IMR-90 (cell line): ENCODE data around the gene SRPK2. TPM values are rescaled to one million over a fixed set of nuclear protein-coding genes. Genes with fewer than 3 reads are reported as not detected.

Experiments
- ATAC-seq: fragments of 200-7000 bp; cut with Tn5 transposase; 2 replicates; pipeline ENCODE4 v1.9.1; 2020; ENCODE audit warnings: low read depth, mild to moderate bottlenecking, moderate library complexity
- BruUV-seq: library from RNA; stranded (reverse); fragments of 400-500 nt; replicated peaks from 2 replicates; lab custom pipeline; 2021; lab: Mats Ljungman, UMichigan
- CTCF ChIA-PET: fragments of 300-600 bp; formaldehyde crosslinking; extraction: SDS; loops from one replicate; lab custom pipeline; 2021; ENCODE audit warnings: antibody characterized with exemption; lab: Yijun Ruan, JAX
- POLR2A ChIA-PET: fragments of 300-600 bp; sonication (Branson Sonifier 250); formaldehyde crosslinking; loops from one replicate; lab custom pipeline; 2022; ENCODE audit warnings: antibody characterized with exemption; ENCODE audit not compliant: unreplicated experiment; lab: Charles Lee
- DNase-seq: peaks from one replicate; pipeline ENCODE4 v3.0.0; 2013
- H2AFZ ChIP-seq: replicated peaks from 2 replicates; pipeline ENCODE3; 2013; ENCODE audit warnings: low read length, mild to moderate bottlenecking; ENCODE audit not compliant: poor library complexity
- H2AK5ac ChIP-seq: 2 replicates; pipeline ENCODE4 v1.6.1; 2013; ENCODE audit warnings: low read depth, low read length, inconsistent platforms
- H2AK9ac ChIP-seq: replicated peaks from 2 replicates; pipeline ENCODE3; 2013; ENCODE audit warnings: mild to moderate bottlenecking, low read depth, low read length, moderate library complexity; ENCODE audit not compliant: poor library complexity
- H2BK120ac ChIP-seq: 2 replicates; pipeline ENCODE4 v1.6.1; 2013; ENCODE audit warnings: low read depth, low read length, inconsistent platforms
- H2BK15ac ChIP-seq: 3 replicates; pipeline ENCODE4 v1.6.1; 2013; ENCODE audit warnings: low read depth, low read length, inconsistent platforms
- H2BK20ac ChIP-seq: 2 replicates; pipeline ENCODE4 v1.6.1; 2013; ENCODE audit warnings: low read depth, mild to moderate bottlenecking, inconsistent platforms, low read length, moderate library complexity
- H2BK5ac ChIP-seq: 2 replicates; pipeline ENCODE4 v1.6.1; 2013; ENCODE audit warnings: mild to moderate bottlenecking, low read depth, low read length, inconsistent platforms; ENCODE audit not compliant: poor library complexity, severe bottlenecking
- H3K14ac ChIP-seq: replicated peaks from 2 replicates; pipeline ENCODE4 v1.6.1; 2013; ENCODE audit warnings: low read depth, low read length, inconsistent platforms
- H3K18ac ChIP-seq: 2 replicates; pipeline ENCODE4 v1.6.1; 2013; ENCODE audit warnings: low read depth, low read length, control low read depth
- H3K23ac ChIP-seq: 2 replicates; pipeline ENCODE4 v1.6.1; 2013; ENCODE audit warnings: low read depth, low read length, inconsistent platforms
- H3K27ac ChIP-seq: 2 replicates; pipeline ENCODE4 v1.5.1; 2013; ENCODE audit warnings: mild to moderate bottlenecking, control low read depth, low read length; ENCODE audit not compliant: insufficient read depth
- H3K27me3 ChIP-seq: 2 replicates; pipeline ENCODE4 v1.6.1; 2013; ENCODE audit warnings: low read length; ENCODE audit not compliant: control insufficient read depth, insufficient read depth
- H3K36me3 ChIP-seq: 2 replicates; pipeline ENCODE4 v1.6.1; 2013; ENCODE audit warnings: low read length, mixed read lengths; ENCODE audit not compliant: control insufficient read depth, insufficient read depth
- H3K4ac ChIP-seq: 2 replicates; pipeline ENCODE4 v1.6.1; 2013; ENCODE audit warnings: low read depth, low read length, inconsistent platforms
- H3K4me1 ChIP-seq: 2 replicates; pipeline ENCODE4 v1.6.1; 2013; ENCODE audit warnings: low read length, mixed read lengths; ENCODE audit not compliant: control insufficient read depth, insufficient read depth
- H3K4me2 ChIP-seq: 2 replicates; pipeline ENCODE4 v1.6.1; 2013; ENCODE audit warnings: low read depth, mild to moderate bottlenecking, control low read depth, low read length, moderate library complexity
- H3K4me3 ChIP-seq: 2 replicates; pipeline ENCODE4 v1.5.1; 2013; ENCODE audit warnings: low read depth, mild to moderate bottlenecking, control low read depth, low read length, moderate library complexity; ENCODE audit not compliant: insufficient read depth
- H3K56ac ChIP-seq: 2 replicates; pipeline ENCODE4 v1.6.1; 2013; ENCODE audit warnings: low read length, inconsistent platforms; ENCODE audit not compliant: insufficient read depth; ENCODE audit errors: extremely low read depth
- H3K79me1 ChIP-seq, 2 experiments: 2 replicates each; pipeline ENCODE4 v1.6.1; 2013; ENCODE audit warnings: low read length in 2 of 2, inconsistent platforms in 1 of 2, low read depth in 1 of 2
- H3K9ac ChIP-seq: 2 replicates; pipeline ENCODE4 v1.6.1; 2013; ENCODE audit warnings: low read depth, low read length, control low read depth
- H3K9me1 ChIP-seq: 2 replicates; pipeline ENCODE4 v1.6.1; 2013; ENCODE audit warnings: low read length, inconsistent platforms; ENCODE audit not compliant: insufficient read depth
- H3K9me3 ChIP-seq: 2 replicates; pipeline ENCODE4 v1.6.1; 2013; ENCODE audit warnings: low read length; ENCODE audit not compliant: control insufficient read depth, insufficient read depth
- H4K20me1 ChIP-seq: 2 replicates; pipeline ENCODE4 v1.6.1; 2013; ENCODE audit warnings: low read length, inconsistent platforms; ENCODE audit not compliant: insufficient read depth
- H4K5ac ChIP-seq: 2 replicates; pipeline ENCODE4 v1.6.1; 2013; ENCODE audit warnings: mild to moderate bottlenecking, low read depth, low read length, control low read depth
- H4K8ac ChIP-seq, 2 experiments: 2 replicates each; pipeline ENCODE4 v1.6.1; 2013; ENCODE audit warnings: low read depth in 2 of 2, low read length in 2 of 2, control low read depth in 1 of 2, inconsistent platforms in 1 of 2
- H4K91ac ChIP-seq: 2 replicates; pipeline ENCODE4 v1.6.1; 2013; ENCODE audit warnings: low read depth, low read length, inconsistent platforms; ENCODE audit not compliant: insufficient read depth
- BHLHE40 ChIP-seq: fragments of 150-350 bp; IDR thresholded peaks from 2 replicates; pipeline ENCODE4 v1.6.1; 2016; ENCODE audit warnings: mild to moderate bottlenecking, low read depth, low read length
- CEBPB ChIP-seq: IDR thresholded peaks from 2 replicates; pipeline ENCODE4 v1.6.1; 2012; ENCODE audit warnings: low read depth, low read length, improper control_type of control experiment
- CHD1 ChIP-seq: IDR thresholded peaks from 2 replicates; pipeline ENCODE4 v1.6.1; 2012; ENCODE audit warnings: low read depth, low read length, improper control_type of control experiment
- FOS ChIP-seq: fragments of 150-350 bp; IDR thresholded peaks from 2 replicates; pipeline ENCODE4 v1.6.1; 2016; ENCODE audit warnings: low read depth, low read length
- MAFK ChIP-seq: IDR thresholded peaks from 2 replicates; pipeline ENCODE4 v1.6.1; 2012; ENCODE audit warnings: low read depth, low read length, improper control_type of control experiment
- MAZ ChIP-seq: IDR thresholded peaks from 2 replicates; pipeline ENCODE4 v1.6.1; 2012; ENCODE audit warnings: low read depth, mild to moderate bottlenecking, low read length, improper control_type of control experiment, moderate library complexity, borderline replicate concordance
- NFE2L2 ChIP-seq: fragments of 150-350 bp; IDR thresholded peaks from 2 replicates; pipeline ENCODE4 v1.6.1; 2016; ENCODE audit warnings: low read depth, mild to moderate bottlenecking, low read length
- POLR2A ChIP-seq: IDR thresholded peaks from 2 replicates; pipeline ENCODE4 v1.6.1; 2012; ENCODE audit warnings: mild to moderate bottlenecking, low read depth, low read length
- RAD21 ChIP-seq: IDR thresholded peaks from 2 replicates; pipeline ENCODE4 v1.6.1; 2012; ENCODE audit warnings: low read length, improper control_type of control experiment
- RCOR1 ChIP-seq: IDR thresholded peaks from 2 replicates; pipeline ENCODE4 v1.6.1; 2012; ENCODE audit warnings: mild to moderate bottlenecking, low read length, improper control_type of control experiment; ENCODE audit not compliant: insufficient replicate concordance
- RFX5 ChIP-seq: IDR thresholded peaks from 2 replicates; pipeline ENCODE4 v1.8.0; 2012; ENCODE audit warnings: low read depth, mild to moderate bottlenecking, low read length, moderate library complexity
- SMC3 ChIP-seq: fragments of 150-350 bp; IDR thresholded peaks from 2 replicates; pipeline ENCODE4 v1.6.1; 2016; ENCODE audit warnings: low read depth, mild to moderate bottlenecking, antibody characterized with exemption, low read length, moderate library complexity
- USF2 ChIP-seq: fragments of 150-350 bp; IDR thresholded peaks from 2 replicates; pipeline ENCODE4 v1.6.1; 2017; ENCODE audit warnings: mild to moderate bottlenecking, antibody characterized with exemption, low read length, low read depth
- WGBS, 2 experiments: methylation state at CpG; one replicate each; pipeline versions ENCODE4 v1.1.5 to v1.1.7; 2013; ENCODE audit warnings: missing lambda C conversion rate in 2 of 2; ENCODE audit not compliant: insufficient read length in 1 of 2; ENCODE audit errors: extremely low coverage in 2 of 2; 5-methylcytosine and 5-hydroxymethylcytosine counted together
- dilution Hi-C: fragments of 300-500 bp; cut with HindIII; formaldehyde crosslinking; loops from one replicate; pipeline ENCODE4 v1.14.3; 2018; ENCODE audit warnings: low sequenced_read_pairs; ENCODE audit not compliant: unreplicated experiment
- in situ Hi-C: fragments of 300-500 bp; cut with MboI; formaldehyde crosslinking; loops from 3 replicates; pipeline ENCODE4 v1.14.3; 2019; ENCODE audit warnings: low sequenced_read_pairs, inconsistent platforms, mixed read lengths
- intact Hi-C: fragments of 100-400 bp; cut with micrococcal nuclease; formaldehyde crosslinking; loops from 2 replicates; pipeline ENCODE4 v1.10.0; 2022
- polyA plus RNA-seq, 3 experiments: library from polyadenylated mRNA; depleted of rRNA; stranded (reverse); fragments of >200 nt; gene quantifications; 2 replicates each; pipeline ENCODE4 v1.2.3, GENCODE V29; 2012; ENCODE audit warnings: low replicate concordance in 1 of 3
- total RNA-seq: library from RNA; depleted of rRNA; stranded (reverse); fragments of >200 nt; gene quantifications from 2 replicates; pipeline ENCODE4 v1.2.3, GENCODE V29; 2012
- TF ChIP-seq, protein P1 (sequence below): fragments of 150-350 bp; IDR thresholded peaks from 2 replicates; pipeline ENCODE4 v1.6.1; 2016; ENCODE audit warnings: low read depth, mild to moderate bottlenecking, low read length, moderate library complexity, borderline replicate concordance

The SRPK2 gene
- total and polyA plus RNA-seq, 2 of the 4 experiments (the other 2 are of a cell fraction), result 13.2 to 33.0 TPM

DNA sequence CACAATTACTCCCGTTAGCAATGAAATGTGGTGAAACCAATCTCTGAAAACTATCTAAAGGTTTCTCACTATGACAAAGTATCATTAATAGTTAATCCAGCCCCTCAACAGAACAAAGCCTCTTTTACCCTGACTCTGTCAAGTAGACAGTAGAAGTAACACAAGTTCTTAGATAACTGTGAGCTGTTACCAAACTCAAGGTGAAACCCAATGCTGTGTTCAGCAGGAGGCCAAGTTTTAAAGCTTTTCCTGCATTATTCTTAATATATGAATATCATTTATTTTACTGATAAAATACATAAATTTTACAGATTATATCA, 109.1 kb downstream of the SRPK2 start:
- ATAC-seq (no peak), DNase-seq (no peak)
- H3K9me1 ChIP-seq, result no peaks in the 10 kb centered on the region; the same call in none of the 2 replicates
- no peaks in the 10 kb centered on the region for H3K9me3 ChIP-seq
- no peak overlapping the region for H2BK15ac ChIP-seq
- no peaks in the 10 kb centered on the region for H3K36me3 ChIP-seq
- TF ChIP-seq RAD21 (no peak), MAZ (no peak), CEBPB (no peak), BHLHE40 (no peak), FOS (no peak), RFX5 (no peak), RCOR1 (no peak), MAFK (no peak), CHD1 (no peak), USF2 (no peak), POLR2A (no peak), SMC3 (no peak), NFE2L2 (no peak)
- TF ChIP-seq, protein P1, sequence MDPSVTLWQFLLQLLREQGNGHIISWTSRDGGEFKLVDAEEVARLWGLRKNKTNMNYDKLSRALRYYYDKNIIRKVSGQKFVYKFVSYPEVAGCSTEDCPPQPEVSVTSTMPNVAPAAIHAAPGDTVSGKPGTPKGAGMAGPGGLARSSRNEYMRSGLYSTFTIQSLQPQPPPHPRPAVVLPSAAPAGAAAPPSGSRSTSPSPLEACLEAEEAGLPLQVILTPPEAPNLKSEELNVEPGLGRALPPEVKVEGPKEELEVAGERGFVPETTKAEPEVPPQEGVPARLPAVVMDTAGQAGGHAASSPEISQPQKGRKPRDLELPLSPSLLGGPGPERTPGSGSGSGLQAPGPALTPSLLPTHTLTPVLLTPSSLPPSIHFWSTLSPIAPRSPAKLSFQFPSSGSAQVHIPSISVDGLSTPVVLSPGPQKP, result no peak
- H2AK5ac ChIP-seq, result no peak overlapping the region
- CTCF ChIA-PET, result no interaction called here
- H3K79me1 ChIP-seq, result peaks cover 38 to 72% of the 10 kb centered on the region in 2 experiments
- H3K14ac ChIP-seq, result no peak overlapping the region
- 80% methylated on average over 1 of the region's 1 CpG; no CpG with 5 or more reads in 1 of the 2 experiments for WGBS, 2 experiments
- H2AK9ac ChIP-seq, result no peak overlapping the region
- H3K56ac ChIP-seq, result no peak overlapping the region
- intact Hi-C loops (no loop called here), in situ Hi-C loops (no loop called here), dilution Hi-C loops (no loop called here)
- H4K5ac ChIP-seq, result no peak overlapping the region
- H2BK20ac ChIP-seq, result no peak overlapping the region
- no peak overlapping the region for H3K4me2 ChIP-seq
- no peak overlapping the region for H2BK120ac ChIP-seq
- POLR2A ChIA-PET, result no interaction called here
- no peak overlapping the region for H3K4me3 ChIP-seq
- no peak overlapping the region for H4K8ac ChIP-seq
- no peak overlapping the region for H3K23ac ChIP-seq
- H3K4me1 ChIP-seq, result no peaks in the 10 kb centered on the region
- no peak overlapping the region for H3K18ac ChIP-seq
- H3K9ac ChIP-seq, result no peak overlapping the region
- no peaks in the 10 kb centered on the region for H3K27me3 ChIP-seq
- no peak overlapping the region for H4K91ac ChIP-seq
- no peak overlapping the region for H2AFZ ChIP-seq
- no TSS peak for BruUV-seq
- H3K4ac ChIP-seq, result no peak overlapping the region
- H3K27ac ChIP-seq, result no peak overlapping the region
- no peak overlapping the region for H2BK5ac ChIP-seq
- H4K20me1 ChIP-seq, result peaks cover 39% of the 10 kb centered on the region; the same call in 1 of the 2 replicates
